GM19455 (cell line): ENCODE measurements around the gene CSNK2A3.
"Not testable (repeated sequence)": the region's sequence is repeated elsewhere in the genome, so short reads cannot be mapped to it uniquely, and the experiment has no call there.

Experiments
- ATAC-seq: cut with Tn5 transposase; IDR thresholded peaks from one replicate; pipeline ENCODE4 v1.9.1; 2021; ENCODE audit not compliant: unreplicated experiment

Gene CSNK2A3

GRCh38 chr11:11380340-11380739 is 27.3 kb upstream of the CSNK2A3 start:
- no peak for ATAC-seq

GRCh38 chr11:11379661-11380060 is 26.6 kb upstream of the CSNK2A3 start:
- no peak for ATAC-seq

- ATAC-seq, result no peak
Observed at GRCh38 chr11:11378184-11378940, 25.3 kb upstream of the CSNK2A3 start.

GRCh38 chr11:11374358-11375148 is 21.5 kb upstream of the CSNK2A3 start:
- ATAC-seq, result no peak

- no peak for ATAC-seq
Observed at GRCh38 chr11:11373934-11374333, 20.9 kb upstream of the CSNK2A3 start.

GRCh38 chr11:11372461-11372860 is 19.4 kb upstream of the CSNK2A3 start:
- ATAC-seq, result no peak

GRCh38 chr11:11370962-11371303 is 17.9 kb upstream of the CSNK2A3 start:
- ATAC-seq, result no peak

- no peak for ATAC-seq
Observed at GRCh38 chr11:11370255-11370961, 17.4 kb upstream of the CSNK2A3 start.

- ATAC-seq, result no peak
Observed at GRCh38 chr11:11366793-11367192, 13.7 kb upstream of the CSNK2A3 start.

GRCh38 chr11:11363674-11364073 is 10.6 kb upstream of the CSNK2A3 start:
- no peak for ATAC-seq

- no peak for ATAC-seq
Observed at GRCh38 chr11:11359611-11360010, 6.6 kb upstream of the CSNK2A3 start.

GRCh38 chr11:11356842-11357241 is 3.8 kb upstream of the CSNK2A3 start:
- no peak for ATAC-seq

- ATAC-seq, result not testable (repeated sequence)
Observed at GRCh38 chr11:11351851-11352250, 1.2 kb downstream of the CSNK2A3 start.

GRCh38 chr11:11351042-11351586 is 1.9 kb downstream of the CSNK2A3 start:
- ATAC-seq, result no peak

GRCh38 chr11:11349870-11350337 is 3.1 kb downstream of the CSNK2A3 start:
- no peak for ATAC-seq

- ATAC-seq, result no peak
Observed at GRCh38 chr11:11349106-11349825, 3.8 kb downstream of the CSNK2A3 start.

GRCh38 chr11:11348303-11348702 is 4.7 kb downstream of the CSNK2A3 start:
- no peak for ATAC-seq

GRCh38 chr11:11347592-11347991 is 5.5 kb downstream of the CSNK2A3 start:
- ATAC-seq, result no peak

- ATAC-seq, result no peak
Observed at GRCh38 chr11:11346303-11346702, 6.7 kb downstream of the CSNK2A3 start.

GRCh38 chr11:11345099-11345498 is 8.0 kb downstream of the CSNK2A3 start:
- no peak for ATAC-seq

GRCh38 chr11:11344045-11344444 is 9.0 kb downstream of the CSNK2A3 start:
- no peak for ATAC-seq
